K562 (cell line): ENCODE results near the gene ZNF460. TPM values are rescaled to one million over a fixed set of nuclear protein-coding genes. Genes with fewer than 3 reads are reported as not detected.

Source experiments
- ETS2 ChIP-seq: IDR thresholded peaks from 2 replicates; pipeline ENCODE4 v1.6.1; 2016; ENCODE audit warnings: borderline replicate concordance, missing genetic modification characterization, mild to moderate bottlenecking, moderate library complexity, missing compliant biosample characterization; ENCODE audit not compliant: poor library complexity, severe bottlenecking
- GTF2F1 ChIP-seq: IDR thresholded peaks from 2 replicates; pipeline ENCODE4 v1.6.1; 2011; ENCODE audit warnings: low read depth, low read length, improper control_type of control experiment
- HMGN3 ChIP-seq: IDR thresholded peaks from 2 replicates; pipeline ENCODE4 v1.6.1; 2011; ENCODE audit warnings: borderline replicate concordance, low read depth, mild to moderate bottlenecking, mixed read lengths, low read length; ENCODE audit not compliant: insufficient read length; ENCODE audit errors: extremely low read depth
- MCM7 ChIP-seq, 2 experiments: fragments of 450-650 bp; IDR thresholded peaks; 2 replicates each; pipeline ENCODE4 v1.6.1; 2016 to 2018
- NEUROD1 ChIP-seq: fragments of 150-350 bp; IDR thresholded peaks from 2 replicates; pipeline ENCODE4 v1.6.1; 2014; ENCODE audit warnings: borderline replicate concordance, low read length, low read depth; ENCODE audit not compliant: partially characterized antibody
- PTRF ChIP-seq: fragments of 450-650 bp; IDR thresholded peaks from 2 replicates; pipeline ENCODE4 v1.6.1; 2016; ENCODE audit warnings: mild to moderate bottlenecking, missing genetic modification characterization, missing compliant biosample characterization
- TAF1 ChIP-seq: IDR thresholded peaks from 2 replicates; pipeline ENCODE4 v1.6.1; 2011; ENCODE audit warnings: mild to moderate bottlenecking, low read length, moderate library complexity; ENCODE audit not compliant: insufficient read depth, control insufficient read depth, severe bottlenecking; ENCODE audit errors: extremely low read depth
- TCF15 ChIP-seq: fragments of 250-450 bp; sonication (Bioruptor Pico); IDR thresholded peaks from 2 replicates; pipeline ENCODE4 v1.8.0; 2022; ENCODE audit warnings: moderate library complexity, mild to moderate bottlenecking, inconsistent platforms
- ZFPM2 ChIP-seq: fragments of 250-450 bp; sonication (Bioruptor Pico); IDR thresholded peaks from 2 replicates; pipeline ENCODE4 v1.5.1; 2022; ENCODE audit warnings: mild to moderate bottlenecking
- ZNF12 ChIP-seq: sonication (generic); formaldehyde crosslinking; IDR thresholded peaks from 2 replicates; pipeline ENCODE4 v1.4.0; 2020; ENCODE audit warnings: mild to moderate bottlenecking, missing genetic modification reagents
- ZNF133 ChIP-seq: fragments of 250-450 bp; sonication (Bioruptor Pico); IDR thresholded peaks from 2 replicates; pipeline ENCODE4 v1.4.0; 2020; ENCODE audit warnings: mild to moderate bottlenecking
- ZNF79 ChIP-seq: fragments of 250-450 bp; sonication (Bioruptor Pico); IDR thresholded peaks from 2 replicates; pipeline ENCODE4 v1.4.0; 2020; ENCODE audit warnings: low read depth, mild to moderate bottlenecking, moderate library complexity
- ZNF830 ChIP-seq: fragments of 250-450 bp; sonication (Bioruptor Pico); IDR thresholded peaks from 2 replicates; pipeline ENCODE4 v1.5.0; 2021; ENCODE audit warnings: mild to moderate bottlenecking
- polyA plus RNA-seq, 8 experiments: library from polyadenylated mRNA; depleted of rRNA in 4 of 8; stranded (reverse) in 5 of 8; unstranded in 3 of 8; fragments of >200 nt; fragmentation: Nextera tagmentation in 2 of 8; fragmentation: Illumina TruSeq in 1 of 8; extraction: Ambion mirVana in 2 of 8; extraction: Trizol in 1 of 8; gene quantifications; 2 replicates each; pipeline versions ENCODE4 v1.2.1 to v1.2.3, GENCODE V29; 2011 to 2014; ENCODE audit warnings: inconsistent platforms in 1 of 8, missing spikeins in 1 of 8
- total RNA-seq, 7 experiments: library from RNA; depleted of rRNA in 6 of 7; stranded (reverse); fragments of >200 nt in 6 of 7; fragmentation: Illumina TruSeq in 2 of 7; extraction: Trizol in 2 of 7; gene quantifications; 2 replicates each; pipeline versions ENCODE4 v1.2.1 to v1.2.3, GENCODE V29; 2011 to 2021; ENCODE audit warnings: low replicate concordance in 1 of 7
- TF ChIP-seq, protein P1 (sequence below): fragments of 450-650 bp; IDR thresholded peaks from 2 replicates; pipeline ENCODE4 v1.6.1; 2016; ENCODE audit warnings: borderline replicate concordance
- TF ChIP-seq, protein P2 (sequence below), 2 experiments: fragments of 450-650 bp; IDR thresholded peaks; 2 replicates each; pipeline ENCODE4 v1.6.1; 2016; ENCODE audit warnings: mild to moderate bottlenecking in 2 of 2, borderline replicate concordance in 1 of 2, low read depth in 1 of 2, moderate library complexity in 1 of 2

Gene ZNF460
- total and polyA plus RNA-seq, 9 of the 15 experiments (the other 6 are each of a cell fraction or from before 2014, with no cell fraction given) = 0.45 to 36.2 (median 16.6) TPM

DNA sequence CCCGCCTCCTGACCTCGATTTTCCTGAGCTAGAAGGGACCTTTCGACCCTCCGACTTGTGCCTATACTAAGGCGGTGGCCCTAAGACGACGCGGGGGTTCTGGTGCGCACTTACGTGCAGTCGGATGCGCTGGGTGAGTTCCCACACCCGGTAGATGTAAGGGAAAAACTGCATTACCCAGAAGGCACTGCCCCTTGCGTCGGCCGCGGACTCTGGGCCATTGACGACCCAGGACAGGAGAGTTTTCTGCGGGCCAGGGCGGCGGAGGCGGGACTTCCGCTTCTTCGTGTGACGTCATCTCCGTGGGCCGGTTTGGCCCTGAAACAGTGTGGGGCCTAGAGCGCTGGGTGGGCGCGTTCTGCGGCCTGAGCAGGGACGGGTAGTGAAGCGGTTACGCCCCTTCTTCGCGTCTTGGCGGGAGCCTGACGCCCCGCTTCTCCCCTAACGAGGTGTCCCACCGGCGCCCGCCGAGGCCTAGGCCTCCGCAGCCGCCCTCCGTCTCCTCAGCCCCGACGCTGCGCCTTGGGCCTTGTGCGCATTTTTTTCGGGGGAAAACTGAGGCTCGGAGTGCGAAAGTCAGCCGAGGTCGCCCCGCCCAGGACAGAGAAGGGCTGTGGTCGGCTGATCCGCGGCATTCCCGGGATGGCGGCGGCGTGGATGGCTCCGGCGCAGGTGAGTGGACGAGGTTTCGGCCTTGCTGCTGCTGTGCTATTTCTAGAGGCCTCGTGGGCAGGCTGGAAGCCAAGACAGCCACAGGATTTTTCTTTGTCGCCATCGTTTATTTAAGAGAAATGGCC lies at the start of gene ZNF460 (continued):
- TF ChIP-seq GTF2F1 = no peak
- TF ChIP-seq ZNF79 (CRISPR knock-in tag) = no peak
- TF ChIP-seq ZFPM2 (CRISPR knock-in tag) = no peak
- TF ChIP-seq TAF1 = peak; percentile 41
- peak; percentile 69; the same call in 1 of the 2 replicates for TF ChIP-seq ZNF133 (CRISPR knock-in tag)
- TF ChIP-seq TCF15 (CRISPR knock-in tag) = no peak
- no peak for TF ChIP-seq PTRF (tag)
- TF ChIP-seq, protein P1, sequence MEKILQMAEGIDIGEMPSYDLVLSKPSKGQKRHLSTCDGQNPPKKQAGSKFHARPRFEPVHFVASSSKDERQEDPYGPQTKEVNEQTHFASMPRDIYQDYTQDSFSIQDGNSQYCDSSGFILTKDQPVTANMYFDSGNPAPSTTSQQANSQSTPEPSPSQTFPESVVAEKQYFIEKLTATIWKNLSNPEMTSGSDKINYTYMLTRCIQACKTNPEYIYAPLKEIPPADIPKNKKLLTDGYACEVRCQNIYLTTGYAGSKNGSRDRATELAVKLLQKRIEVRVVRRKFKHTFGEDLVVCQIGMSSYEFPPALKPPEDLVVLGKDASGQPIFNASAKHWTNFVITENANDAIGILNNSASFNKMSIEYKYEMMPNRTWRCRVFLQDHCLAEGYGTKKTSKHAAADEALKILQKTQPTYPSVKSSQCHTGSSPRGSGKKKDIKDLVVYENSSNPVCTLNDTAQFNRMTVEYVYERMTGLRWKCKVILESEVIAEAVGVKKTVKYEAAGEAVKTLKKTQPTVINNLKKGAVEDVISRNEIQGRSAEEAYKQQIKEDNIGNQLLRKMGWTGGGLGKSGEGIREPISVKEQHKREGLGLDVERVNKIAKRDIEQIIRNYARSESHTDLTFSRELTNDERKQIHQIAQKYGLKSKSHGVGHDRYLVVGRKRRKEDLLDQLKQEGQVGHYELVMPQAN = peak; percentile 36; the same call in 1 of the 2 replicates
- TF ChIP-seq ETS2 (tag) = no peak
- no peak for TF ChIP-seq MCM7 (IDR thresholded peaks at IDR 0.05)
- TF ChIP-seq ZNF830 (CRISPR knock-in tag) = no peak
- TF ChIP-seq HMGN3 = peak; percentile 59
- TF ChIP-seq NEUROD1 = no peak
- no peak for TF ChIP-seq ZNF12 (CRISPR knock-in tag)
- TF ChIP-seq, protein P2, sequence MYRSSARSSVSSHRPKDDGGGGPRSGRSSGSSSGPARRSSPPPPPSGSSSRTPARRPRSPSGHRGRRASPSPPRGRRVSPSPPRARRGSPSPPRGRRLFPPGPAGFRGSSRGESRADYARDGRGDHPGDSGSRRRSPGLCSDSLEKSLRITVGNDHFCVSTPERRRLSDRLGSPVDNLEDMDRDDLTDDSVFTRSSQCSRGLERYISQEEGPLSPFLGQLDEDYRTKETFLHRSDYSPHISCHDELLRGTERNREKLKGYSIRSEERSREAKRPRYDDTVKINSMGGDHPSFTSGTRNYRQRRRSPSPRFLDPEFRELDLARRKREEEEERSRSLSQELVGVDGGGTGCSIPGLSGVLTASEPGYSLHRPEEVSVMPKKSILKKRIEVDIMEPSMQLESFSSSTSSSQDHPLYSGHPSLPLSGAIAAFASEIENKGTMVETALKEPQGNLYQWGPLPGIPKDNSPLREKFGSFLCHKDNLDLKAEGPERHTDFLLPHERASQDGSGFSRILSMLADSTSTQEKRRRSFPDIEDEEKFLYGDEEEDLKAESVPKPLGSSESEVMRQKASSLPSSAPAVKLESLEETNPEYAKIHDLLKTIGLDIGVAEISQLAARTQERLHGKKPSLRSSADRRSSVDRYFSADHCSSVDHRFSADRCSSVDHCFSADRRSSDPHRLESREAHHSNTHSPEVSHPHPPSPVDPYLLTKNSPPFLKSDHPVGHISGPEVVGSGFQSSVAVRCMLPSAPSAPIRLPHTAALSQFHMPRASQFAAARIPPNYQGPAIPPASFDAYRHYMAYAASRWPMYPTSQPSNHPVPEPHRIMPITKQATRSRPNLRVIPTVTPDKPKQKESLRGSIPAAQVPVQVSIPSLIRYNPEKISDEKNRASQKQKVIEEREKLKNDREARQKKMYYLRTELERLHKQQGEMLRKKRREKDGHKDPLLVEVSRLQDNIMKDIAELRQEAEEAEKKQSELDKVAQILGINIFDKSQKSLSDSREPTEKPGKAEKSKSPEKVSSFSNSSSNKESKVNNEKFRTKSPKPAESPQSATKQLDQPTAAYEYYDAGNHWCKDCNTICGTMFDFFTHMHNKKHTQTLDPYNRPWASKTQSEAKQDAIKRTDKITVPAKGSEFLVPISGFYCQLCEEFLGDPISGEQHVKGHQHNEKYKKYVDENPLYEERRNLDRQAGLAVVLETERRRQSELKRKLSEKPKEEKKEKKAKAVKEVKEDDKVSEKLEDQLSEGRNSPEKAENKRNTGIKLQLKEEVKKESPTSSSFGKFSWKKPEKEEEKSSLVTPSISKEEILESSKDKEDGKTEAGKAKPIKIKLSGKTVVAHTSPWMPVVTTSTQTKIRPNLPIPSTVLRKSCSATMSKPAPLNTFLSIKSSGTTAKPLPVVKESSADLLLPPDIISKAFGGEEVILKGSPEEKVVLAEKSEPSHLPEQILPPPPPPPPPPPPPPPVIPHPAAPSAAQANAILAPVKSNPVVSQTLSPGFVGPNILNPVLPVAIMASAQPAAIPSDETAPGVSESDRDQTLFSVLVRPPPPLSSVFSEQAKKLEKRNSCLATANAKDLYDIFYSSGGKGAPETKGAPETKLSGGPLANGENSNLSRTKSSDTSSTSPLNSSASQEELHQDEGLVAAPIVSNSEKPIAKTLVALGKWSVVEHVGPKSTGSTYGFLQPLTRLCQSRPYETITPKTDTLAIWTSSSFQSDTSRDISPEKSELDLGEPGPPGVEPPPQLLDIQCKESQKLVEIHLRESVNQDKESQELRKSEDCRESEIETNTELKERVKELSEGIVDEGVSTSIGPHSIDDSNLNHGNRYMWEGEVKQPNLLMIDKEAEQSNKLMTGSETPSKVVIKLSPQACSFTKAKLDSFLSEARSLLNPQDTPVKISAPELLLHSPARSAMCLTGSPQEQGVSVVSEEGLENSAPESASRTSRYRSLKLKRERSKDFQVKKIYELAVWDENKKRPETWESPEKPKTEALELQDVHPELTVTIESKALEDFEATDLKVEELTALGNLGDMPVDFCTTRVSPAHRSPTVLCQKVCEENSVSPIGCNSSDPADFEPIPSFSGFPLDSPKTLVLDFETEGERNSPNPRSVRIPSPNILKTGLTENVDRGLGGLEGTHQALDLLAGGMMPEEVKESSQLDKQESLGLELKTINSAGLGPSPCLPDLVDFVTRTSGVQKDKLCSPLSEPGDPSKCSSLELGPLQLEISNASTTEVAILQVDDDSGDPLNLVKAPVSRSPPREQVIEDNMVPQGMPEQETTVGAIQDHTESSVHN (IDR thresholded peaks at IDR 0.05; ENCODE audit: borderline replicate concordance in 1 of 2, low read depth in 1 of 2) = no peak
